Suprapubic skin (tissue), 3 donors: ENCODE data around the gene RPS26.

Experiments used
- CTCF ChIP-seq, 2 donors: fragments of 200-600 bp in 1 of 2; fragments of 450-650 bp in 1 of 2; sonication (generic) in 1 of 2; IDR thresholded peaks; one replicate each; pipeline ENCODE4 v1.5.1; 2016 to 2019; ENCODE audit warnings: antibody characterized with exemption in 2 of 2, mild to moderate bottlenecking in 1 of 2, moderate library complexity in 1 of 2
- POLR2A ChIP-seq, 2 donors: fragments of 450-650 bp; IDR thresholded peaks; one replicate each; pipeline ENCODE4 v1.6.1; 2017; ENCODE audit warnings: antibody characterized with exemption in 2 of 2, mild to moderate bottlenecking in 2 of 2, moderate library complexity in 2 of 2

GRCh38 chr12:56040963-56041551 lies 661 bp upstream of the RPS26 start:
- TF ChIP-seq CTCF (IDR thresholded peaks at IDR 0.05) (no peak), POLR2A (IDR thresholded peaks at IDR 0.05) (no peak)
